Measurements from ENCODE around the gene SCYGR1.
"Not testable (repeated sequence)": the region's sequence is repeated elsewhere in the genome, so short reads cannot be mapped to it uniquely, and the experiment has no call there.

The SCYGR1 gene, protein sequence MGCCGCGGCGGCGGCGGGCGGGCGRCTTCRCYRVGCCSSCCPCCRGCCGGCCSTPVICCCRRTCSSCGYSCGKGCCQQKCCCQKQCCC

DNA sequence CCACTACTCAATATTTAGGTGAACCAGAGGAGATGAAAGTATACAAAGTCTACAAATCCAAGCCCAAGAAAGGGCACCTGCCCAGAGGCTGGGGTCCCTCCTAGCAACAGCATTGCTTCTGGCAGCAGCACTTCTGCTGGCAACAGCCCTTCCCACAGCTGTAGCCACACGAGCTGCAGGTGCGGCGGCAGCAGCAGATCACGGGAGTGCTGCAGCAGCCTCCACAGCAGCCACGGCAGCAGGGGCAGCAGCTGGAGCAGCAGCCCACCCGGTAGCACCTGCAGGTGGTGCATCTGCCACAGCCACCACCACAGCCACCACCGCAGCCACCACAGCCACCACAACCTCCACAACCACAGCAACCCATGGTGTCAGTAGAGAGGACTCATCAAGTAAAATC is at the start of gene SCYGR1:
Gene SCYGR1, minus strand, starts transcription at position 367 of the 400 bp plus-strand sequence. Its CDS starts 0 bp downstream, at position 367.
- DNase-seq (ENCODE audit: low read depth), result not testable (repeated sequence)

DNA sequence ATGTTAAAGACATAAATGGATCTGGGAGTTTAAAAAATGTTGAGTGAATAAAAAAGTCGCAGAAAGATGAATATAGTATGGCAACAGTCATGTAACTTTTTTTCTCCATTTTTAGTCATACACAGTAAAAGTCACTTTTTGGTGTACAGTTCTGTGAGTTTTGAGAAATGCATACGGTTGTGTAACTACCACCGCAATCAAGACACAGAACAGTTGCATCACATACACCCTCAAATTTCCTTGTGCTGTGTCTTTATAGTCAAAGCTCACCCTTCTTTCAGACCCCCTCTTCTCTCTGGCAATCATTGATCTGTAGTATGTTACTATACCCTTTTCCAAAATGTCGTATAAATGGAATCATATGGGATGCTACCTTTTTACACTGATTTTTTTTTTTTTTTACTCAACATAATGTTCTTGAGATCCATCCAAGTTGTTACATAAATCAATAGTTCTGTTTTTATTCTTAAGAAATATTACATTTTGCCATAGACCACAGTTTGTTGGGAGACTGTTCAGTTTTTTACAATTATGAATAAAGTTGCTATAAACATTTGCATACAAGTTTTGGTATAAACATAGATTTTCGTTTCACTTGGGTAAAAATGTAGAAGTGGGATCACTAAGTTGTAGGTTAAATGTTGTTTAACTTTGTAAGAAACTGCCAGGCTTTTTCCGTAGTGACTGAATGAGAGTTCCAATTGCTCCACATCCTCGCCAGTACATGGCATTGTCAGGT is 48.9 kb upstream of the SCYGR1 start:
- DNase-seq (ENCODE audit: low read depth), result no peak

DNA sequence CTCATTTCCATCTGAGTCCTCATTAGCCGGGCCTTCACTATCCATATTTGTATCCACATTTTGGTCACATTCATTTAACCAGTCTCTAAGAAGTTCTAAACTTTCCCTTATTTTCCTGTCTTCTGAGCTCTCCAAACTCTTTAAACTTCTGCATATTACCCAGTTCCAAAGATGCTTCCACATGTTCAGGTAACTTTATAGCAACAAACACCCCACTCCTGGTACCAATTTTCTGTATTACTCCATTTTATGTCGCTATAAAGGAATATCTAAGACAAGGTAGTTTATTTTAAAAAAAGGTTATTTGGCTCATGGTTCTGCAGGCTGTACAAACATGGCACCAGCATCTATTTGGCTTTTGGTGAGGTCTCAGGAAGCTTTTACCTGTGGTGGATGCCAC is 45.4 kb upstream of the SCYGR1 start:
- DNase-seq (ENCODE audit: low read depth), result no peak

DNA sequence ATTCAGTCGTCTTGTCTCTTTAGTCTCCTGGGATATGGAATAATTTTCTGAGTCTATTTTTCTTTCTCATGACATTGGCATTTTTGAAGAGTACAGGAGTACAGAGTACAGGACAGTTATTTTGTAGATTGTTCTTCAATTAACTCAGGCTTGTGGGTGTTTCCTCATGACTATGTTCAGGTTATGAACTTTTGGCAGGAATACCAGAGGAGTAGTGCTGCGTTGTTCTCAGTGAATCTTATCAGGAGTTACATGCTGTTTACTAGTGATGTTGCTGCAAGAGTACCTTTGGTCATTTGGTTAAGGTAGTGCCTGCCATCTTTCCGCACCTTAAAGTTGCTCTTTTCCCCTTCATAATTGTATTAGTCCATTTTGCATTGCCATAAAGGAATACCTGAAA is 42.9 kb upstream of the SCYGR1 start:
- no peak for DNase-seq (ENCODE audit: low read depth)

DNA sequence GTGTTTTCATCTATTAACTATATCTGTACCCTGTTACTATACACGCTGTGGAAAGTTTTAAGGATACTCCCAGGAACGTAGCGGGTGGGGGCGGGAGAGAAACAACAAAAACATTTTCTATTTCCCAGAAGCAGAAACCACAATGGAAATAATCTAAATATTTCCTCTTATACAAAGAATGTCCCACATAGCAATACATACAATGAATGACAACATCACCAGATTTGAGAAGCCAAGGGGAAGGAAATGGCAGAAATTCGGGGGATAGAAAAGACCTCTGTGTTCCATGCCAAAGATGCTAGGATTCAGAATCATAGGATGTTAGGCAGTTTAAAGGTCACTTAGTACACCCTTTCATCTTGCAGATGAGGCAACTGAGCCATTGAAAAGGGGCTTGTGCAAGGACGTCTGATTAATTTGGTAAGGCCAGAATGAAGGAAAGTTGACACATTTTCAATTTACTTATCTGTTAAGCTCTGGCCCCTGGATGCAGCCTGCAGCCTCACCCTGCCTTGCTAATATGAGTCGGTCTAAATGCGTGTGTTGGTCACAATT is 41.1 kb upstream of the SCYGR1 start:
- no peak for DNase-seq (ENCODE audit: low read depth)

DNA sequence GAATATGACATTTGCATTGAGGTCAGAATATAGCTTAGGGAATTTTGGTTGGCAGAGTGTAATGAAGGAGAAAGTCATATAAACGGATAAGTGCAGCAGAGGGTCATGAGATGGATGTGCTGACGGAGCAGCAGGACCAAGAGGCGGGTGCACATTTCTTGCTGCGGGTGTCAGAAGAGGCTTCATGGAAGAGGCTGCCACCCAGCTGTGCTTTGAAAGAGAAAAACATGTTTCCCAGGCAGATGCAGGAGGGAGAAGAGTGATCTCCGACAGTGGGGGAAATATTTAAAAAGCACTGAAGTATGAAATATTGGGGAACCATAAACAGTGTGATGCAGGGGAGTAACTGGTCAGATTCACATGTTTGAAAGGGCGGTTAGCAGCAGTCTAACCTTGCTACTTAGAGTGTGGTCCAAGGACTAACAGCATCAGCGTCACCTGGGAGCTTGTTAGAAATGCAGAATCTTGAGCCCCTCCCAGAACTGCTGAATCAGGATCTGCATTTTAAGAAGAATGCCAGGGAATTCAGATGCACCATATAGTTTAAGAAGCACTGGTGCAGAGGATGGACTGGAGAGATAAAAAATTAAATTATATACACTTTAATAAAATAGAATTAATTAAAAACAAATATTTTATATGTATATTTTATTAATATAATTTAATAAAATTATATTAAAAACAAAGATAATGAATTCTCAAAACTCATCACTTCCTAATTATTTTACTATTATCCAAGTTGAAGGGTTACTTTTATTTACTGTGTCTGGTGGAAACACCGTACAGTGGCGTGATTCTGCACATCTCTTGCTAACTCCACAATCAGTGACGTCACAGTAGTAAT is 36.1 kb upstream of the SCYGR1 start:
- no peak for DNase-seq (ENCODE audit: low read depth)

DNA sequence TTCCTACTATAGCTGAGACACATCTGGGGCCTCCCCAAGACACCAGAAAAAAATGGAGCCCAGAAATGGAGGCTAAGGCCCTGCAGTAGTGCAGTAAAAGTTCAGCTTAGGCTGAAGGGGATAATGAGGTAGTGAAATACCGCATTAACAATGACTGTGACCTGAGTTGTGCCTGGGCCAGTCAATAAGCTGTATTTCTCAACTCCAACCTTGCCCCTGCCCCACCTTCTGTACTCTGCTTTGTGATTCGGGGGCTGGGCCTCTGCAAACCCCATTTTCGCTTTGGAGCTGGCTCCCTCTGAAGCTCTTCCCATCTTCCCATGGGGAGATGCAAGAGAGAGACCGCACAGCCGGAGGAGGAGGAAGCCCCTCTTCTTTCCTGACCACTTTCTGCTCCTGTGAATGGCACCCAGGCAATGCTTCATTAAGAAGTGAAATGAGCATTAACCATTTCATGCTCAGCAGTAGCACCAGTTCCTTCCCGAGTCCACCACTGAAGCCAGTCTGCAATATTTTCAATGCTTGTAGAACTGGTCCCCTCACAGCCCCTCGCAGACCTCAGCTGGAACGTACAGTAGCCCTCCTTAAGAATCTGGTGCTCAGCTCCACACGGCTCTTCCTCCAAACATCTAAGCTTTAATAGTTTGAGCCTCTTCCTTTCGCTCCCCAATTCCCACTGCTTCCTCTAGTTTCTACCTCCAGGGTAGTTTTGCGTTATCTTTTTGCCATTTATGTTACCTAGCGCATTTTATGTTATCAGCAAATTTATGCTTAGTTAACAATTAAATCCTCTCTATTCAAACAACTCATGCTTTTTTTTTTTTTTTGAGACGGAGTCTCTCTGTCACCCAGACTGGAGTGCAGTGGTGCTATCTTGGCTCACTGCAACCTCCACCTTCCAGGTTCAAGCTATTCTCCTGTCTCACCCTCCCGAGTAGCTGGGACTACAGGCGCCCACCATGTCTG is 32.6 kb upstream of the SCYGR1 start:
- no peak for DNase-seq (ENCODE audit: low read depth)

DNA sequence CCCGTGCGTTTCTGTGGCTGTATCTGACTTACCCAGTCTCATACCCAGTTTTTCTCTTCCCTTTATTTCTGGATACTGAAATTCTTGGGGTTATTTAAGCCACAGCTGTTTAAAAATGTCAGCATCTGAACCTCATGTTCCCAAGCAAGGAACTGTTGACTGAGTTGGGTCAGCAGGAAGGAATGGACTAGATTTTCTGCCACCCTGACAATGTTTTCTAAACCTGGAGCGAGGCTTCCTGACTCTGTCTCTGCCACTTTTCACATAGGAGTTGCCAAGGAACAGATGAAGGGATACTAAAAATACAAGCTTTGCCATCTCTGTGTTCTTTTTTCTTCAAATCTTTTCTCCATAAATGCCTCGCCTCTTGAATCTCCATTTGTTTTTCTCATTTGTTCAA is 29.0 kb upstream of the SCYGR1 start:
- DNase-seq (ENCODE audit: low read depth), result no peak

DNA sequence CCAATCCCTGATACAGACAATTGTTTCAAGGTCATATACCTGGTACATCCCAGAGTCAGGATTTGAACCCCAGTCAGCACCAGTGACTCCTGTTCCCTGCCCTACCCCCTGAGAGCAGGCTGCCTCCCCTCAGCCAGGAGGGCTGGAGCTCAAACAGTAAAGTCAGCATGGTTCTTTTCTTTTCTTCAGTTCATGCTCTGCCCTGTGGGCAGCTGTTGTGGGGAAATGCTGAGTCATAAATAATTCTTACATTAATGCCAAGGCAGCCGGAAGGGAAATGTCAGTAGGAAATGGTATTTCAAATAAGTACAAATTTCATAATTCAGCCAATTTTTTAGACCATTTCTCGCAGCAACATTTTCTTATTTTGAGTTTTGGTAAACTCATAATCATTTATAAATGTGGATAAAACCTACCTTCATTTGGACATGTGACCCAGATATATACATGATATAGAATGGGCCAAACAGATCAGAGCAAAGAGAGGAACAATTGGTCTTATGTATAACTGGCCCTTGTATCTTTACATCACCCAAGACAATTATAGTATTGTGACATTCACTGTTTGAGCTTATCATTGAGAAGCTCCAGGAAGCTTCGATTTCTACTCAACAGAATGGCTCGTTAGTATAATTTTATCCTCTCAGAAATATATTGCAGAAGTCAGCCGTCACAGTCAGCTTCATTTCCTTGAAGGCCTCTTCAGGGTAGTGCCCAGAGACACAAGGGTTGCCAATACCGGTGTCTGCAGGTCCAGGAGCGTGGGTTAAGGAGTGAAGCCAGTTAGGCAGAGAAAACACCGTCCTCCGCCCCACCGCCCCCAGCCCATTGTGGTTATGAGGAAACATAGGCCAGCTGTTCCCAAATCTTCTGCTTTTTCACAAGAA is 28.0 kb upstream of the SCYGR1 start:
- DNase-seq (ENCODE audit: low read depth), result peak; percentile 83

DNA sequence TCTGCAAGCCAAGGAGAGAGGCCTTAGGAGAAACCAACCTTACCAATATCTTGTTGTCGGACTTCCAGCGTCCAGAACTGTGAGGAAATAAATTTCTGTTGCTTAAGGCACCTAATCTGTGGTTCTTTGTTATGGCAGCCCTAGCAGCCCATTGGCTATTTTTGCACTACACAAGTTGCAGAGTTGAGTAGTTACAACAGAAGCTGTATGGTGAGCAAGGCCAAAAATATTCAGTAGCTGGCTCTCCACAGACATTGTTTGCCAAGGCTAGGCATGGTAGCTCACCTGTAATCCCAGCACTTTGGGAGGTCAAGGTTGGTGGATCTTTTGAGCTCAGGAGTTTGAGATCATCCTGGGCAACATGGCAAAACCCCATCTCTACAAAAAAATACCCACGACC is 27.1 kb upstream of the SCYGR1 start:
- peak; percentile 49 for DNase-seq (ENCODE audit: low read depth)

DNA sequence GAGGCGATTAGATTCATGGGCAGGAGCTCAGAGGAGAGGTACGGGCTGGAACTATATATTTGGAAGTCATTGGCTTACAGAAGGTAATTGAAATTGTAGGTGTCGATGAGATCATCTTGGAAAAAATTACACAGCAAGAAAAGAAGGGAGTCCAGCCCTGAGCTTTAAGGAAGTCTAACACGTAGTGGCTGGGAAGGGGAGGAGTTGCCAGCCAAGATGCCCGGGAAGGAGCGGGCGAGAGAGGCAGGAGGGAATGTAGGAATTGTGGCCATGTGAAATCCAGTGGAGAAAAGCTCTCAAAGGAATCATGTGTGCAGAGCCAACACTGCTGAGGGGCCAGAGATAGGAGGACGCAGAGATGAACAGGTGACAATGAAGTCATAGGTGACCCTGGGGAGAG is 25.6 kb upstream of the SCYGR1 start:
- no peak for DNase-seq (ENCODE audit: low read depth)

DNA sequence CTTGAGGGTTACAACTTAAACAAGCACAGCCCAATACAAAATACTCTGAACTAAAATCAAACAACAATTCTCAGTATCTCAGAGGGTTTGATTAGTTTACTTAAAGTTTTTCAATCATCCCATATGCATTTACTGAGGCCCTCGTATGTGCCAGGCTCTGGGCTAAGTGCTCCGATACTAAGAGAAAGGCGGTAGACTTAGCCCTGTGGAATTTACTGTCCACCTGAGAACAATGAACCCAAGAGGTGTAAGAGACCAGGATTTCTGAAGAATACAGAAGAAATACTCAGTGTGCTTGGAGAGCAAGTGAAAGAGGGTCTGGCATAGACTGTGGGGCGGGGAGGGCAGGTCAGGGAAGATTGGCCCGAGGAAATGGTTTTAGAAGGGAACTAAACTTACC is 25.1 kb upstream of the SCYGR1 start:
- DNase-seq (ENCODE audit: low read depth), result no peak

DNA sequence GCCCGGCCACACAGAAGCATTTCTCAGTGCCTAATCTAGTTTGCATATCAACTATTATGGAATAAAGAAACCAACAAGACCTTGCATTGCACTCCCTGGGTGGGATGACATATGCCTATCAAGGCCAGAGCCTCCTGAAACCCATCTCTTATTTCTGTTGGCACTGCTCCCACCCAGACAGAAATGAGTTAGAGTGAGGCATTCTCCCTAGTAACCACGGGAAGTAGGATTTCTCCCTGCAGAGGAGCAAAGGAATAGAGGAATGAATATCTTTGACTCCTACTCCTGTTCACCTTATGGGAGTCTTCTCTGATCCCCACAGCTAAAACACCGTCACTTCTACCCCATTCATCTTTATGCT is 24.2 kb upstream of the SCYGR1 start:
- DNase-seq (ENCODE audit: low read depth), result peak; percentile 35

DNA sequence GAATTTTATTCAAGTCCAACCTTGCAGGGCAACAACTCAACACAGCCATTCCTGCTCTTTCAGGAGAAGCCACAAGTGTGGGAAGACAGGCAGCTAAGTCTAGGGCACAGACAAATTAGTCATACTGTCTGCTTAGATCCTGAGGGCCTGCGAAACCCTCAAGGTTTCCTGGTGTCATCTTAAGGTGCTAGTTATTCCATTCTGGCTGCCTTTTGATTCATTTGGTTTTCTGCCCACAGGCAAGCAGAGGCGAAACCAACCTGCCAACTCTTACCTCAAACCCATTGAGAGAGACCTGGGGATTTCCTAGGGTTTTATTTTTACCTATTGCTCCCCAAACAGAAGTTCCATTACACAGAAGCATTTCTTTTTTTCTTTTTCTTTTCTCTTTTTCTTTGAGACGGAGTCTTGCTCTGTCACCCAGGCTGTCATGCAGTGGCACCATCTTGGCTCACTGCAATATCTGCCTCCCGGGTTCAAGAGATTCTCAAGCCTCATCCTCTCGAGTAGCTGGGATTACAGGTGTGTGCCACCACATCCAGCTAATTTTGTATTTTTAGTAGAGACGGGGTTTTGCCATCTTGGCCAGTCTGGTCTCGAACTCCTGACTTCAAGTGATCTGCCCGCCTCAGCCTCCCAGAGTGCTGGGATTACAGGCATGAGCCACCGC is 23.7 kb upstream of the SCYGR1 start:
- peak; percentile 61 for DNase-seq (ENCODE audit: low read depth)

DNA sequence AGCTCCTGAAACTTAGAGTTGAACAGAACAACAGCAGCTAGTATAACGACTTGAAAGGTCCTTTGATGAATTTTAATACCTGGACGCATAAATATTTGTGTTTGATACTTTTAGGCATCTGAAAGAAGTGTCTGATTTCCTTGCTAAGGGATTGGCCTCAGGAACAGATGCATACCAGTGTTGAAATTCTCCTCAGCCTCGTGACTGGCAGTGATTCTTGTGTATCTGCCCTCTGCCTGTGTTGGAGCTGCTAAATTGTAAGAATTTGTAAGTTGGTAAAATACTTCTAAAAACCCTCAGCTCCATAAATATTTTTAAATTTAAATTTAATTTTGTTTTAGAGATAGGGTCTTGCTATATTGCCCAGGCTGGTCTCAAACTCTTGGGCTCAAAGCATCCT is 22.4 kb upstream of the SCYGR1 start:
- DNase-seq (ENCODE audit: low read depth), result no peak

DNA sequence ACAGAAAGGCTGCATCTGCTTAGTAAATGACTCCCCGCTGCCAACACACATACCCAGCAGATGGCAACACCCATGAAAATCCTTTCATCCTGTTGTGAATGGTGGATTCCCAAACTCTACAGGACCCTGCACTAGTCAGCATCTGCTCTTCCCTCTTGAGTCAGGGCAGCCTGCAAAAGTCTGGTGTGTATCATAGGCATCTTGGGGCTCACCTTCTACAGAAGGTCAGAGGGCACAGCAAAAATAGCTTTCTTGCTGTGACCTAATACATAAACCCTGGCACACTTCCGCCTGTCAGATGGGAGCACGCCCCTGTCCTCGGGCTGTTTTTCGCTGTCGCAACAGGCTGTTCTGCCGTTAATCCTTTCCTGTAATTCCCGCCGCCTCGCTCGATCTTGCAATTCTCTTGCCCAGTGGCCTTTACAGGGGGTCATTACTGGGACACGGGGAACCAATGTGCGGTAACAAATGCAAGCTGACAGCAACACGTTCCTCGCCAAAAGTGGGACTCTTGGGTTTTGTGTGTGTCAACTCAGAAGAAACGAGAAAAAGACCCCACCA is 19.9 kb upstream of the SCYGR1 start:
- DNase-seq (ENCODE audit: low read depth), result peak; percentile 67

DNA sequence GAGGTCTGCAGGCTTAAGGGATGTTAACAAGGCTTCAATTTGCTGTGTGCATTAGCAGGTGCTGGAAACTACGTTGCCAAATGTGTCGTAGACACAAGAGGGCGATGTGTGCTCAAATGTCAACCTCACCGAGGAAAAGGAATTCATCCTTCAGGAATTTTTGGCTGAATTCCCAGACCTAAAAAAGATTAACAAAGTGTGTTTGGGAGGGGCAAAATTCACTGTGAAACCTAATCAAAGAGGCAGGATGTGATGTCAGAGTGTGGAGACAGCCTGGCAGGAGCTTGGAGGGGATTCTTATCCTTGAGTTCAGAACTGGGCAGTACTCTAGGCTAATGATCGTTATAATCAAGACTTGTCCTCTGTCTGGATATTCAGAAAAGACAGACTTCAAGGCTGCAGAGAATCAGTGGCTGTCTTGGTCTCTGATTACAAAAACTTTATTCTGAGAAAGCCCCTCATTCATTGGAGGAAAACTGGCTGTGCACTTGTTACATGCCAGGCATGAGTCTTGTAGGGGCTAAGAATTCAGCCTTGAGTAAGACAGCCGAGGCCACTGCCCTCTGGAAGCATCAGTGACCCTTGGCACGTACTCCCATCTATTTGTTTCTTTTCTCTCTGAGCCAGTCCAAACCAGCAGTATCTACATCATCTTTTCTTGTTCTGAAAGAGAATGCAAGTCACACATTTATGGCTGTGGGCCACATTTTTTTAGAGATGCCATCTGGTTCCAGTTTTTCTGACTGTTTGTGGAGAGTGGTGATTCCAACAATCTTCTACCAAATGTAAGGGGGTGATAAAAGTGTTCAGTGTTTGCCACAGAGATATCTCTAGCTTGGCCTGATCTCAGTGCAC is 18.7 kb upstream of the SCYGR1 start:
- peak; percentile 99 for DNase-seq (ENCODE audit: low read depth)

DNA sequence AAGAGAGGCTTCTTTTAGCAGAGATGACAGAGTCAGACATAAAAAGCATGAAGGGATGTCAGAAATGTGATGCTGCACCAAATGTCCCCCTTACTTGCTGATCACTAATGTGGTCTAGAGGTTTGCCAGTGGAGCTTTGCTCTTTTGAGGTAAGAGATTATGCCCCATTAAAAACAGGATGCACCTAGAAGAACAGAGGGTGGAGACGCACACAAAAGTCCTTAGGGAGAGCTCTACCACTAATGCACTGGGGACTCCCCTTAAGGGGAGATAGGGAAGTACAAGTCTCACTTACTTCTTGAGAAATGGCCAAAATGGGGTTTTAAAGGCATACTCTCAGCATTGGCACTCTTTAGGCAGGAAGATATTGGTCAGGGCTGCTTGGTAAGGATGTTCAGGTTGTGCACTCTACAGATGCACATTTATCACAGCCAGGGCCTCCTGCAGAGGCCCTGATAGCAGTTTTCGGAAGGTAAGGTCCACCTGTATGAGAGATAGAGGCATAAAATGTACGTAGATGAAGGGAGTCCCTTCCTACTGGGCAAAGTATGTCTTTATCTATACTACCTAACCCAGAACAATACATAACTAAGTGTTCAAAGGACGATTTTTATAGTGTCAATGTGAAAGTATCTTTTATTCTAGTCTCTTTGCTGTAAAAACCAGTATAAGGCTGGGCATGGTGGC is 17.0 kb upstream of the SCYGR1 start:
- DNase-seq (ENCODE audit: low read depth), result peak; percentile 16
